Small intestine (tissue), 7 donors: ENCODE data around the gene RFC1. TPM values are rescaled to one million over a fixed set of nuclear protein-coding genes. Genes with fewer than 3 reads are reported as not detected.
A peak's percentile ranks its signal among the peaks of the same experiment; 100 is the strongest.

Experiments
- DNase-seq, 2 donors: peaks; one replicate each; pipeline versions ENCODE4 v3.0.0 to v3.0.0-alpha.2; 2013
- FAIRE-seq: peaks from 2 replicates; lab custom pipeline; 2012; peaks lifted over from hg19 to GRCh38; lab: Jason Lieb, UNC
- H3K27ac ChIP-seq, 3 donors: one replicate each; pipeline ENCODE4 v1.5.1; 2013; ENCODE audit warnings: low read length in 2 of 3, mild to moderate bottlenecking in 2 of 3, control low read depth in 1 of 3, inconsistent platforms in 1 of 3, low read depth in 1 of 3, moderate library complexity in 1 of 3
- H3K27me3 ChIP-seq, 3 donors: one replicate each; pipeline ENCODE4 v1.6.1; 2013; ENCODE audit warnings: low read length in 3 of 3, inconsistent platforms in 1 of 3; ENCODE audit not compliant: control insufficient read depth in 3 of 3, insufficient read depth in 3 of 3
- H3K36me3 ChIP-seq, 3 donors: one replicate each; pipeline ENCODE4 v1.6.1; 2013; ENCODE audit warnings: low read length in 3 of 3, inconsistent platforms in 1 of 3, low read depth in 1 of 3, mild to moderate bottlenecking in 1 of 3, moderate library complexity in 1 of 3; ENCODE audit not compliant: control insufficient read depth in 3 of 3, insufficient read depth in 2 of 3
- H3K4me1 ChIP-seq, 3 donors: one replicate each; pipeline ENCODE4 v1.6.1; 2013; ENCODE audit warnings: low read length in 2 of 3, inconsistent platforms in 1 of 3, low read depth in 1 of 3, mild to moderate bottlenecking in 1 of 3, moderate library complexity in 1 of 3; ENCODE audit not compliant: control insufficient read depth in 3 of 3, insufficient read depth in 2 of 3
- H3K4me3 ChIP-seq, 3 donors: one replicate each; pipeline ENCODE4 v1.5.1; 2013; ENCODE audit warnings: low read length in 3 of 3, control low read depth in 1 of 3, inconsistent platforms in 1 of 3, low read depth in 1 of 3, mild to moderate bottlenecking in 1 of 3, moderate library complexity in 1 of 3
- H3K9me3 ChIP-seq, 2 donors: one replicate each; pipeline ENCODE4 v1.6.1; 2013; ENCODE audit warnings: low read depth in 1 of 2, low read length in 1 of 2; ENCODE audit not compliant: control insufficient read depth in 2 of 2, insufficient read depth in 1 of 2
- WGBS, 3 donors: extraction: QIAGEN DNeasy Blood & Tissue Kit; methylation state at CpG; one replicate each; pipeline ENCODE4 v1.1.7; 2013; 5-methylcytosine and 5-hydroxymethylcytosine counted together
- polyA plus RNA-seq, 4 donors: library from polyadenylated mRNA; stranded (reverse) in 3 of 4; unstranded in 1 of 4; fragments of 200-250 nt in 3 of 4; fragments of 120-200 nt in 1 of 4; gene quantifications; one replicate each; pipeline versions ENCODE4 v1.2.1 to v1.2.3, GENCODE V29; 2013
- donor health status: healthy with polysubstance abuse.
- donor health status: control.
- donor health status: control.
- donor health status: Bipolar disorder and iron deficiency.
- donor health status: healthy.

The RFC1 gene
- polyA plus RNA-seq, 4 donors = 7.4 to 42.0 (median 15.5) TPM

DNA sequence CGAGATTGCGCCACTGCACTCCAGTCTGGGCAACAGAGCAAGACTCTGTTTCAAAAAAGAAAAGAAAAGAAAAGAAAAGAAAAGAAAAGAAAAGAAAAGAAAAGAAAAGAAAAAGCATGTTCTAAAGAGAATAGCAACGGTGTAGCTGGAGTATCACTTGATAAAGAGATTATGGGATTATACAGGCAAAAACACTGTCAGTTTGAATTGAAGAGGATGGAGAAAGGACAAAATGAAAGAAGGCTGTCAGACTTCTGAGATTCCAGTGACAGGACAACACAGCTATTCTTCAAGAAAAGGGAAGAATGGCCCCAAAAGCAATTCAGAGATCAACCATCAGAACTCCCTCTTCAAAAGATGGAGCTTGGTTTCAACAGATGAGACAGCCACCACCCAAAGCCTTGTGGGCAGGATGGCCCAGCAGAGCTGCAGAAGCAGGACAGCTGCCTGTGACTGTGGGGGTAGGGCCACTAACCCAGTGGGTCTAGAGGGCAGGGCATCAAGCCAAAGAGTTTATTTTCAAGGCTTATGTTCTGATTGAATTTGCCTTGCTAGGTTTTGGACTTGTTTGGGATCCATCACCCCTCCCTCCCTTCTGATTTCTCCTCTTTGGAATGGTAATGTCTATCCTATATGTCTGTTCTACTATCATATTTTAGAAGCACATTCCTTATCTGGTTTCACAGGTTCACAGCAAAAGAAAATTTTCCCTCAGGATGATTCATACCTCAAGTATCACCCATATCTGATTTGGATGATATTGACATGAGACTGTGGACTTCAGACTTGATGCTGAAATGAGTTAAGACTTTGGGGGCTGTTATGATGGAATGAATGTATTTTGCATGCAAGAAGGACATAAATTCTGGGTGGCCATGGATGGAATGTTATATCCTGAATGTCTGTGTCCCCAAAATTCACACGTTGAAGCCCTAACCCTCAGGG lies 17.5 kb downstream of the RFC1 start:
- Histone ChIP-seq H3K4me1 (peaks cover 0 to 6% (median 0%) of the 10 kb centered on the region in 3 donors), H3K9me3 (peaks cover 0 to 11% of the 10 kb centered on the region in 2 donors), H3K36me3 (peaks cover 0 to 22% (median 2%) of the 10 kb centered on the region in 3 donors), H3K4me3 (no peak overlapping the region), H3K27me3 (no peaks in the 10 kb centered on the region), H3K27ac (no peak overlapping the region)
- 90 to 97% (median 97%) methylated on average over 4 of the region's 4 CpGs for WGBS, 3 donors
- DNase-seq = no peak
- FAIRE-seq = no peak

- peak in 1 of 2 donors; percentile 65 for DNase-seq
- 25 to 57% (median 35%) methylated on average over 3 of the region's 3 CpGs for WGBS, 3 donors
- Histone ChIP-seq H3K9me3 (peaks cover 0 to 11% of the 10 kb centered on the region in 2 donors), H3K36me3 (peaks cover 0 to 25% (median 3%) of the 10 kb centered on the region in 3 donors), H3K4me1 (no peaks in the 10 kb centered on the region), H3K27ac (no peak overlapping the region), H3K27me3 (no peaks in the 10 kb centered on the region), H3K4me3 (no peak overlapping the region)
- FAIRE-seq = no peak
Observed at GRCh38 chr4:39346856-39347519, 19.2 kb downstream of the RFC1 start.

- H3K4me3 ChIP-seq = no peak overlapping the region
- H3K9me3 ChIP-seq = no peaks in the 10 kb centered on the region
- 95 to 98% (median 97%) methylated on average over 7 of the region's 7 CpGs for WGBS, 3 donors
- peaks cover 0 to 10% (median 4%) of the 10 kb centered on the region in 3 donors for H3K36me3 ChIP-seq
- no peak overlapping the region for H3K27ac ChIP-seq
- no peak for DNase-seq
- no peak for FAIRE-seq
- H3K27me3 ChIP-seq = no peaks in the 10 kb centered on the region
- H3K4me1 ChIP-seq = no peaks in the 10 kb centered on the region
Observed at GRCh38 chr4:39342731-39343130, 23.4 kb downstream of the RFC1 start.

GRCh38 chr4:39341075-39341725 lies 25.0 kb downstream of the RFC1 start:
- no peak overlapping the region for H3K4me3 ChIP-seq
- FAIRE-seq (no peak), DNase-seq (no peak)
- H3K9me3 ChIP-seq = no peaks in the 10 kb centered on the region
- peaks cover 0 to 10% (median 4%) of the 10 kb centered on the region in 3 donors for H3K36me3 ChIP-seq
- H3K27ac ChIP-seq = no peak overlapping the region
- H3K4me1 ChIP-seq = no peaks in the 10 kb centered on the region
- WGBS, 3 donors = 62 to 75% (median 64%) methylated on average over 8 of the region's 8 CpGs
- no peaks in the 10 kb centered on the region for H3K27me3 ChIP-seq

DNA sequence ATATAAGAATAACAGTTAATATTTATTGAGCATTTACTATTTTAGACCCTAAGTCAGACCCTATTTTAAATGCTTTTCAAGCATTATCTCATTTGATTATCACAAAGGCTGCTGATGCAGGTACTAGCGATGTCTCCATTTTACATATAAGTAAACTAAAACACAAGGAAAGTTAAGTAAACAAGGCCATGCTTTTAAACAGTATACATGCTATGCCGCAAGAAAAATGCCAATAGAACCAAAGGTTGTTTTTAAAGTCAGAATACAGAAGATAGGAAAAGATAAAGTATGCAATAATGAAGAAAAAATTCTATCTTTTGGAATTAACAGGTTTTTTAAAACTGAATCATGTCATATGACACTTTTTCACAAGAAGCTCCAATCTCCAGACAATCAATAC lies 26.2 kb downstream of the RFC1 start:
- WGBS, 3 donors = 91 to 99% (median 98%) methylated on average over 2 of the region's 2 CpGs
- DNase-seq = no peak
- no peak for FAIRE-seq
- H3K4me3 ChIP-seq = no peak overlapping the region
- peaks cover 0 to 8% (median 4%) of the 10 kb centered on the region in 3 donors for H3K36me3 ChIP-seq
- H3K27ac ChIP-seq = no peak overlapping the region
- H3K27me3 ChIP-seq = no peaks in the 10 kb centered on the region
- no peaks in the 10 kb centered on the region for H3K4me1 ChIP-seq
- H3K9me3 ChIP-seq = no peaks in the 10 kb centered on the region

DNA sequence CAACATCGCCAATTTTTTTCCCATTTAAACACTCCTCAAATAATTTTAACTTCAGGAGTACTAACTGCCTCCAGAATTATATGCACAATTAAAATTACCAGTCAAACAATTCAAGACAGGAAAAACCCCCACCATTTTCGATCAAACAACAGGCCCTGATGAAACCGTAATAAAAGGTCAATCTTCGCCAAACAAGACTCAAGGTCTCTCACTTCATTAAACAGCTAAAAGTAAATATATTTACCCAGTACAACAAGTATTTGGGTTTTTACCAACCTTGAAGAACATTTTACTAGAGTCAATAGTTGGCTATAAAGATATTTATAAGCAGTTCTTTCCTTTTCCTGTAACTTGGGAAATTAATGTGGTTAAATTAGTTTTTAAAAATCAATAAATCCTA lies 28.3 kb downstream of the RFC1 start:
- no peak for DNase-seq
- no peak overlapping the region for H3K4me3 ChIP-seq
- H3K27ac ChIP-seq = no peak overlapping the region
- 90 to 94% (median 93%) methylated on average over 4 of the region's 4 CpGs for WGBS, 3 donors
- no peaks in the 10 kb centered on the region for H3K9me3 ChIP-seq
- H3K27me3 ChIP-seq = no peaks in the 10 kb centered on the region
- no peaks in the 10 kb centered on the region for H3K4me1 ChIP-seq
- H3K36me3 ChIP-seq = peaks cover 0 to 2% (median 2%) of the 10 kb centered on the region in 3 donors
- FAIRE-seq = no peak

- no peak overlapping the region for H3K27ac ChIP-seq
- H3K4me1 ChIP-seq = no peaks in the 10 kb centered on the region
- no peaks in the 10 kb centered on the region for H3K9me3 ChIP-seq
- H3K27me3 ChIP-seq = no peaks in the 10 kb centered on the region
- no peak for FAIRE-seq
- DNase-seq = no peak
- H3K4me3 ChIP-seq = no peak overlapping the region
- 90 to 95% (median 94%) methylated on average over 4 of the region's 4 CpGs for WGBS, 3 donors
- no peaks in the 10 kb centered on the region for H3K36me3 ChIP-seq
Observed at GRCh38 chr4:39335566-39335965, 30.6 kb downstream of the RFC1 start.

- Histone ChIP-seq H3K27ac (no peak overlapping the region), H3K4me3 (no peak overlapping the region), H3K9me3 (no peaks in the 10 kb centered on the region), H3K4me1 (peaks cover 0 to 3% (median 0%) of the 10 kb centered on the region in 3 donors), H3K36me3 (no peaks in the 10 kb centered on the region), H3K27me3 (no peaks in the 10 kb centered on the region)
- FAIRE-seq = no peak
- WGBS, 3 donors = 88 to 98% (median 90%) methylated on average over 2 of the region's 2 CpGs
- DNase-seq = no peak
Observed at GRCh38 chr4:39331191-39331590, 35.0 kb downstream of the RFC1 start.
